Mesenchymal stem cell (in vitro differentiated cells and primary cell): Measurements from ENCODE around the gene PDGFRA.
"Not testable (repeated sequence)": the region's sequence is repeated elsewhere in the genome, so short reads cannot be mapped to it uniquely, and the experiment has no call there.

Experiments
- DNase-seq: peaks from one replicate; pipeline ENCODE4 v3.0.0-alpha.2; 2013
- H2AFZ ChIP-seq: one replicate; pipeline ENCODE4 v1.6.1; 2013; ENCODE audit warnings: low read depth, mild to moderate bottlenecking, control low read depth, inconsistent platforms, low read length, moderate library complexity
- H2AK5ac ChIP-seq: 2 replicates; pipeline ENCODE4 v1.6.1; 2013; ENCODE audit warnings: low read length, moderate library complexity, mild to moderate bottlenecking, inconsistent platforms; ENCODE audit not compliant: severe bottlenecking
- H2BK120ac ChIP-seq: one replicate; pipeline ENCODE4 v1.6.1; 2013; ENCODE audit warnings: low read depth, mild to moderate bottlenecking, inconsistent platforms, low read length, moderate library complexity
- H2BK12ac ChIP-seq, 2 experiments: one replicate each; pipeline ENCODE4 v1.6.1; 2013; ENCODE audit warnings: inconsistent platforms in 2 of 2, low read length in 2 of 2, mild to moderate bottlenecking in 2 of 2, moderate library complexity in 2 of 2, control low read depth in 1 of 2
- H2BK15ac ChIP-seq: one replicate; pipeline ENCODE4 v1.6.1; 2013; ENCODE audit warnings: mild to moderate bottlenecking, low read depth, inconsistent platforms; ENCODE audit not compliant: poor library complexity, severe bottlenecking
- H2BK5ac ChIP-seq: 2 replicates; pipeline ENCODE4 v1.6.1; 2013; ENCODE audit warnings: low read depth, mild to moderate bottlenecking, low read length, control low read depth, inconsistent platforms; ENCODE audit not compliant: poor library complexity, severe bottlenecking
- H3K14ac ChIP-seq, 2 experiments: one replicate each; pipeline ENCODE4 v1.6.1; 2013; ENCODE audit warnings: inconsistent platforms in 2 of 2, low read length in 2 of 2, control low read depth in 1 of 2, mild to moderate bottlenecking in 1 of 2, moderate library complexity in 1 of 2
- H3K18ac ChIP-seq, 2 experiments: one replicate each; pipeline ENCODE4 v1.6.1; 2013; ENCODE audit warnings: inconsistent platforms in 2 of 2, low read length in 2 of 2, control low read depth in 1 of 2, low read depth in 1 of 2, mild to moderate bottlenecking in 1 of 2
- H3K23ac ChIP-seq, 2 experiments: one replicate each; pipeline ENCODE4 v1.6.1; 2013; ENCODE audit warnings: inconsistent platforms in 2 of 2, low read length in 2 of 2, mild to moderate bottlenecking in 2 of 2, moderate library complexity in 2 of 2, control low read depth in 1 of 2
- H3K27ac ChIP-seq: 2 replicates; pipeline ENCODE4 v1.5.1; 2013; ENCODE audit warnings: mild to moderate bottlenecking, moderate library complexity, low read length, control low read depth, inconsistent platforms; ENCODE audit not compliant: poor library complexity, severe bottlenecking
- H3K27me3 ChIP-seq, 2 experiments: 2 replicates each; pipeline versions ENCODE4 v1.6.1 to v1.7.0; 2013; ENCODE audit warnings: low read length in 2 of 2, mild to moderate bottlenecking in 2 of 2, moderate library complexity in 2 of 2, control low read depth in 1 of 2, inconsistent platforms in 1 of 2; ENCODE audit not compliant: control insufficient read depth in 1 of 2, insufficient read depth in 1 of 2
- H3K36me3 ChIP-seq, 2 experiments: 2 replicates each; pipeline versions ENCODE4 v1.6.1 to v1.7.0; 2013; ENCODE audit warnings: low read length in 2 of 2, control low read depth in 1 of 2, inconsistent platforms in 1 of 2, low read depth in 1 of 2, mild to moderate bottlenecking in 1 of 2; ENCODE audit not compliant: insufficient read depth in 2 of 2, control insufficient read depth in 1 of 2
- H3K4ac ChIP-seq, 2 experiments: one replicate each; pipeline ENCODE4 v1.6.1; 2013; ENCODE audit warnings: inconsistent platforms in 2 of 2, low read length in 2 of 2, mild to moderate bottlenecking in 2 of 2, moderate library complexity in 2 of 2, control low read depth in 1 of 2, low read depth in 1 of 2
- H3K4me1 ChIP-seq: 2 replicates; pipeline ENCODE4 v1.6.1; 2013; ENCODE audit warnings: low read depth, low read length, control low read depth; ENCODE audit not compliant: control insufficient read depth, insufficient read depth
- H3K4me2 ChIP-seq: 2 replicates; pipeline ENCODE4 v1.6.1; 2013; ENCODE audit warnings: low read length, mild to moderate bottlenecking, inconsistent platforms; ENCODE audit not compliant: poor library complexity, severe bottlenecking
- H3K4me3 ChIP-seq, 2 experiments: 2 replicates each; pipeline versions ENCODE4 v1.5.1 to v1.7.0; 2013; ENCODE audit warnings: low read length in 2 of 2, mild to moderate bottlenecking in 2 of 2, control low read depth in 1 of 2, low read depth in 1 of 2; ENCODE audit not compliant: insufficient read depth in 1 of 2
- H3K79me1 ChIP-seq: replicated peaks from 2 replicates; pipeline ENCODE4 v1.6.1; 2013; ENCODE audit warnings: mild to moderate bottlenecking, control low read depth, low read length, inconsistent platforms; ENCODE audit not compliant: poor library complexity, severe bottlenecking
- H3K9ac ChIP-seq: 2 replicates; pipeline ENCODE4 v1.7.0; 2013; ENCODE audit warnings: mild to moderate bottlenecking, low read length, moderate library complexity
- H3K9me3 ChIP-seq: 2 replicates; pipeline ENCODE4 v1.7.0; 2013; ENCODE audit warnings: mild to moderate bottlenecking, low read length; ENCODE audit not compliant: control insufficient read depth
- H4K8ac ChIP-seq: one replicate; pipeline ENCODE4 v1.6.1; 2013; ENCODE audit warnings: inconsistent platforms, mild to moderate bottlenecking, low read length, moderate library complexity
- H4K91ac ChIP-seq: one replicate; pipeline ENCODE4 v1.6.1; 2013; ENCODE audit warnings: mild to moderate bottlenecking, low read length, inconsistent platforms
- WGBS: methylation state at CpG from one replicate; pipeline ENCODE4 v1.1.7; 2013; ENCODE audit warnings: mixed read lengths; 5-methylcytosine and 5-hydroxymethylcytosine counted together

PDGFRA gene

GRCh38 chr4:54234497-54235205 is 5.6 kb downstream of the PDGFRA start:
- Histone ChIP-seq H3K14ac (no peak overlapping the region), H3K79me1 (no peaks in the 10 kb centered on the region), H4K8ac (no peak overlapping the region), H3K36me3 (peaks cover 0 to 52% of the 10 kb centered on the region in 2 experiments), H3K23ac (no peak overlapping the region), H2BK15ac (no peak overlapping the region), H3K27ac (no peak overlapping the region), H3K4me3 (peak overlapping the region in 1 of 2 experiments; percentile 93), H2BK5ac (no peak overlapping the region), H2AFZ (no peak overlapping the region), H3K9ac (peak overlapping the region; percentile 99), H3K18ac (peak overlapping the region in 1 of 2 experiments; percentile 16), H2AK5ac (no peak overlapping the region), H2BK120ac (no peak overlapping the region), H4K91ac (no peak overlapping the region), H3K4me2 (no peak overlapping the region), H3K27me3 (peaks cover 0 to 31% of the 10 kb centered on the region in 2 experiments), H3K4ac (no peak overlapping the region), H3K9me3 (no peaks in the 10 kb centered on the region), H3K4me1 (peaks cover 35% of the 10 kb centered on the region), H2BK12ac (no peak overlapping the region)
- no peak for DNase-seq
- 33% methylated on average over 8 of the region's 10 CpGs for WGBS

GRCh38 chr4:54236316-54236715 is 7.2 kb downstream of the PDGFRA start:
- peak overlapping the region in 1 of 2 experiments; percentile 93 for H3K4me3 ChIP-seq
- not testable (repeated sequence) for H3K79me1 ChIP-seq, H2AK5ac ChIP-seq, H3K14ac ChIP-seq, H2BK12ac ChIP-seq, H2BK120ac ChIP-seq, H3K23ac ChIP-seq, H4K8ac ChIP-seq, H4K91ac ChIP-seq, H3K4ac ChIP-seq, H2BK15ac ChIP-seq, H2AFZ ChIP-seq, H3K27ac ChIP-seq, H2BK5ac ChIP-seq, H3K9me3 ChIP-seq, H3K18ac ChIP-seq, H3K4me2 ChIP-seq
- H3K4me1 ChIP-seq: peaks cover 19% of the 10 kb centered on the region
- H3K36me3 ChIP-seq: peaks cover 0 to 59% of the 10 kb centered on the region in 2 experiments
- H3K27me3 ChIP-seq: peaks cover 0 to 17% of the 10 kb centered on the region in 2 experiments
- peak overlapping the region; percentile 99 for H3K9ac ChIP-seq
- WGBS: 89% methylated on average over 7 of the region's 7 CpGs
- peak; percentile 35 for DNase-seq

GRCh38 chr4:54237770-54238169 is 8.7 kb downstream of the PDGFRA start:
- peaks cover 0 to 64% of the 10 kb centered on the region in 2 experiments for H3K36me3 ChIP-seq
- H3K27ac ChIP-seq: no peak overlapping the region
- H3K14ac ChIP-seq: no peak overlapping the region
- H2BK15ac ChIP-seq: no peak overlapping the region
- H2BK12ac ChIP-seq: no peak overlapping the region
- H2BK5ac ChIP-seq: no peak overlapping the region
- no peak overlapping the region for H3K4ac ChIP-seq
- H2BK120ac ChIP-seq: no peak overlapping the region
- H3K9me3 ChIP-seq: no peaks in the 10 kb centered on the region
- WGBS: 83% methylated on average over 2 of the region's 2 CpGs
- no peak overlapping the region for H2AK5ac ChIP-seq
- H3K79me1 ChIP-seq: no peaks in the 10 kb centered on the region
- H4K91ac ChIP-seq: no peak overlapping the region
- H3K4me2 ChIP-seq: no peak overlapping the region
- DNase-seq: no peak
- no peak overlapping the region for H2AFZ ChIP-seq
- peaks cover 11% of the 10 kb centered on the region for H3K4me1 ChIP-seq
- no peak overlapping the region for H4K8ac ChIP-seq
- H3K27me3 ChIP-seq: peaks cover 0 to 4% of the 10 kb centered on the region in 2 experiments
- peak overlapping the region in 1 of 2 experiments; percentile 11 for H3K18ac ChIP-seq
- H3K23ac ChIP-seq: no peak overlapping the region
- peak overlapping the region; percentile 22 for H3K9ac ChIP-seq
- peak overlapping the region in 1 of 2 experiments; percentile 93 for H3K4me3 ChIP-seq

- Histone ChIP-seq H2BK12ac (no peak overlapping the region), H3K18ac (no peak overlapping the region), H4K8ac (no peak overlapping the region), H3K79me1 (no peaks in the 10 kb centered on the region), H3K4me2 (no peak overlapping the region), H3K14ac (no peak overlapping the region), H2BK120ac (no peak overlapping the region), H2BK15ac (no peak overlapping the region), H3K36me3 (peaks cover 0 to 70% of the 10 kb centered on the region in 2 experiments), H3K27ac (no peak overlapping the region), H2AFZ (no peak overlapping the region), H3K23ac (no peak overlapping the region), H3K4me1 (peaks cover 8% of the 10 kb centered on the region), H3K27me3 (peaks cover 0 to 4% of the 10 kb centered on the region in 2 experiments), H4K91ac (no peak overlapping the region), H2AK5ac (no peak overlapping the region), H3K9me3 (no peaks in the 10 kb centered on the region), H2BK5ac (no peak overlapping the region), H3K4ac (no peak overlapping the region), H3K4me3 (peak overlapping the region in 1 of 2 experiments; percentile 48), H3K9ac (no peak overlapping the region)
- no peak for DNase-seq
Observed at GRCh38 chr4:54238389-54238788, 9.3 kb downstream of the PDGFRA start.
